ENCODE results near the gene ITK.

DNA sequence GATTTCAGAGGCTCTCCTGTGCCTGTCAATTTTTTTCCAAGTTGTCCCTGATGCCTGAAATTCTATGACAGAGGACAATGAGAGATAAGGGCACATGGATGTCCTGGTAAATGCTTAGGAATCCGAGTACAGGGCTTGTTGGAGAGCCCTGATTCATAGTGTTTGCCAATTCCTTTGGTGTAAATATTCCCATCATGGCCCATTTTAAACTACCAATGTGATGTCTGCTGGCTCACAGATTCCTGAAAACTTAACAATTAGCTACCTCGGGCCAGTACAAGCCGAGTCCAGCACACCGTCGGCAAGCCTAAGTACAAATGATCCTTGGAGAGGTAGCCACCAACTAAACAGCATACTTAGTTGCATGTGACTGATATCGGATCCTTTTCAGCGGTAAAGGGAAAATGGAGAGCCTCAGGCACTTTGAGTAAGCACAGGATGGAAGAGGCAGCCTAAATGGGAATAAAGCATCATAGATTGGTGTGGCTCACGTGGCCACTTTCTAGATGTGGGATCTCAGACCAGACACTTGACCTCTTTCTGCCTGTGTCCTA lies 3.6 kb downstream of the ITK start:
- TF ChIP-seq RAD21 (IDR thresholded peaks at IDR 0.05; ENCODE audit: low read depth) = no peak
- TF ChIP-seq, protein P1, sequence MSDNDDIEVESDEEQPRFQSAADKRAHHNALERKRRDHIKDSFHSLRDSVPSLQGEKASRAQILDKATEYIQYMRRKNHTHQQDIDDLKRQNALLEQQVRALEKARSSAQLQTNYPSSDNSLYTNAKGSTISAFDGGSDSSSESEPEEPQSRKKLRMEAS (IDR thresholded peaks at IDR 0.05) = no peak
- TF ChIP-seq CEBPB (IDR thresholded peaks at IDR 0.05) = no peak
- no peak for TF ChIP-seq EGR1 (IDR thresholded peaks at IDR 0.05)
- no peak for TF ChIP-seq FOXM1 (IDR thresholded peaks at IDR 0.05; ENCODE audit: borderline replicate concordance, low read depth)
- no peak for TF ChIP-seq CREB1 (IDR thresholded peaks at IDR 0.05; ENCODE audit: low read depth)
- TF ChIP-seq TCF12 (IDR thresholded peaks at IDR 0.05; ENCODE audit: low read depth) = no peak

All from Ishikawa (cell line).